Measurements from ENCODE around the gene BTBD8.

DNA sequence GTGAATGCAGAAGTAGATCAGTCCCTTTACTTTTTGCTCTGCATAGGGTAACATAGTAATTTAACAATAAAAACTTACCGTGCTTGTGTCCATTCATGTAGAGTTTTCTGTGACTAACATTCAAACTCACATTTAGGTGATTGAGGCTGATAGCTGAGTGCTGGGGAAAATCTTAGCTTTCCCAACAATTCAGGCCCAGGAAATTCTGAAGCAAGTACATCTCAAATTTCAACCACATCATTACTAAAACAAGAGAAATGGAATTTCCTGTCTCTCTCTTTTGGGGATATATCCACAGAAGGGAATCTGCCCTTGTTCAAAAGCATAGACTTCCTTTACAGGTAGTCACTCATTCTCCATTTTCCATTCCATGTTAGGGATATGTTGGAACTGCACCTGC is 104.5 kb downstream of the BTBD8 start:
- TF ChIP-seq EZH2phosphoT487 (IDR thresholded peaks at IDR 0.05; ENCODE audit: borderline replicate concordance, low read depth, low read length), result no peak
- TF ChIP-seq, protein P1, sequence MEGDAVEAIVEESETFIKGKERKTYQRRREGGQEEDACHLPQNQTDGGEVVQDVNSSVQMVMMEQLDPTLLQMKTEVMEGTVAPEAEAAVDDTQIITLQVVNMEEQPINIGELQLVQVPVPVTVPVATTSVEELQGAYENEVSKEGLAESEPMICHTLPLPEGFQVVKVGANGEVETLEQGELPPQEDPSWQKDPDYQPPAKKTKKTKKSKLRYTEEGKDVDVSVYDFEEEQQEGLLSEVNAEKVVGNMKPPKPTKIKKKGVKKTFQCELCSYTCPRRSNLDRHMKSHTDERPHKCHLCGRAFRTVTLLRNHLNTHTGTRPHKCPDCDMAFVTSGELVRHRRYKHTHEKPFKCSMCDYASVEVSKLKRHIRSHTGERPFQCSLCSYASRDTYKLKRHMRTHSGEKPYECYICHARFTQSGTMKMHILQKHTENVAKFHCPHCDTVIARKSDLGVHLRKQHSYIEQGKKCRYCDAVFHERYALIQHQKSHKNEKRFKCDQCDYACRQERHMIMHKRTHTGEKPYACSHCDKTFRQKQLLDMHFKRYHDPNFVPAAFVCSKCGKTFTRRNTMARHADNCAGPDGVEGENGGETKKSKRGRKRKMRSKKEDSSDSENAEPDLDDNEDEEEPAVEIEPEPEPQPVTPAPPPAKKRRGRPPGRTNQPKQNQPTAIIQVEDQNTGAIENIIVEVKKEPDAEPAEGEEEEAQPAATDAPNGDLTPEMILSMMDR (conservative IDR thresholded peaks at IDR 0.05; ENCODE audit: low read length), result no peak

All from OCI-LY7 (cell line).